Keratinocyte (primary cell): ENCODE measurements around the gene TRABD2B. TPM values are rescaled to one million over a fixed set of nuclear protein-coding genes. Genes with fewer than 3 reads are reported as not detected.

Experiments used
- DNase-seq: peaks from one replicate; pipeline ENCODE4 v3.0.0-alpha.2; 2011; ENCODE audit warnings: low read depth, missing footprints, low spot score
- FAIRE-seq: peaks from 2 replicates; lab custom pipeline; 2011; peaks lifted over from hg19 to GRCh38; lab: Jason Lieb, UNC
- H2AFZ ChIP-seq: 2 replicates; pipeline ENCODE4 v1.6.0; 2012; ENCODE audit warnings: low read length, control low read depth, inconsistent platforms; ENCODE audit not compliant: control insufficient read depth
- H3K27ac ChIP-seq: 2 replicates; pipeline ENCODE4 v1.5.1; 2011; ENCODE audit warnings: low read length; ENCODE audit not compliant: control insufficient read depth, insufficient read depth
- H3K27me3 ChIP-seq: 3 replicates; pipeline ENCODE4 v1.6.0; 2011; ENCODE audit warnings: low read length; ENCODE audit not compliant: control insufficient read depth, insufficient read depth; ENCODE audit errors: extremely low read depth
- H3K36me3 ChIP-seq, 2 experiments: 2 replicates in 1 of 2; 3 replicates in 1 of 2; pipeline ENCODE4 v1.5.1; 2011; ENCODE audit warnings: low read length in 2 of 2, mild to moderate bottlenecking in 1 of 2; ENCODE audit not compliant: control insufficient read depth in 2 of 2, insufficient read depth in 2 of 2; ENCODE audit errors: extremely low read depth in 1 of 2
- H3K4me1 ChIP-seq: 3 replicates; pipeline ENCODE4 v1.5.1; 2011; ENCODE audit warnings: low read length; ENCODE audit not compliant: control insufficient read depth, insufficient read depth; ENCODE audit errors: extremely low read depth
- H3K4me2 ChIP-seq: 3 replicates; pipeline ENCODE4 v1.6.0; 2011; ENCODE audit warnings: low read depth, low read length; ENCODE audit not compliant: control insufficient read depth, insufficient read depth; ENCODE audit errors: extremely low read depth
- H3K4me3 ChIP-seq, 3 experiments: fragments of 200-600 bp in 1 of 3; sonication (generic) in 1 of 3; 2 replicates in 2 of 3; 3 replicates in 1 of 3; pipeline ENCODE4 v1.5.1; 2011 to 2016; ENCODE audit warnings: low read length in 3 of 3, mild to moderate bottlenecking in 3 of 3, control low read depth in 2 of 3, inconsistent platforms in 1 of 3, low read depth in 1 of 3, mixed read lengths in 1 of 3, mixed run types in 1 of 3, moderate library complexity in 1 of 3; ENCODE audit not compliant: control insufficient read depth in 2 of 3, insufficient read depth in 2 of 3; ENCODE audit errors: extremely low read depth in 1 of 3
- H3K79me2 ChIP-seq: 2 replicates; pipeline ENCODE4 v1.6.0; 2012; ENCODE audit warnings: low read length; ENCODE audit not compliant: control insufficient read depth, insufficient read depth
- H3K9ac ChIP-seq: 3 replicates; pipeline ENCODE4 v1.6.0; 2011; ENCODE audit warnings: low read length; ENCODE audit not compliant: control insufficient read depth, insufficient read depth; ENCODE audit errors: extremely low read depth
- H3K9me1 ChIP-seq: 3 replicates; pipeline ENCODE4 v1.6.0; 2011; ENCODE audit warnings: low read length; ENCODE audit not compliant: control insufficient read depth, insufficient read depth; ENCODE audit errors: extremely low read depth
- H3K9me3 ChIP-seq: 2 replicates; pipeline ENCODE4 v1.5.1; 2012; ENCODE audit warnings: low read depth, low read length; ENCODE audit not compliant: control insufficient read depth
- H4K20me1 ChIP-seq: 3 replicates; pipeline ENCODE4 v1.6.0; 2011; ENCODE audit warnings: low read length; ENCODE audit not compliant: control insufficient read depth, insufficient read depth; ENCODE audit errors: extremely low read depth
- CTCF ChIP-seq, 3 experiments: IDR thresholded peaks in 1 of 3; conservative IDR thresholded peaks in 1 of 3; optimal IDR thresholded peaks in 1 of 3; 2 replicates in 2 of 3; 3 replicates in 1 of 3; pipeline versions ENCODE3 to v1.5.1; 2011; ENCODE audit warnings: low read length in 3 of 3, mild to moderate bottlenecking in 3 of 3, moderate library complexity in 2 of 3, control low read depth in 1 of 3, inconsistent platforms in 1 of 3; ENCODE audit not compliant: insufficient read depth in 2 of 3; ENCODE audit errors: extremely low read depth in 1 of 3
- EZH2 ChIP-seq: IDR thresholded peaks from one replicate; pipeline ENCODE4 v1.6.1; 2012; ENCODE audit warnings: inconsistent platforms, mild to moderate bottlenecking, low read length, moderate library complexity
- dilution Hi-C: fragments of 300-500 bp; cut with MboI; formaldehyde crosslinking; loops from one replicate; pipeline ENCODE4 v1.7.0; 2020; ENCODE audit warnings: low sequenced_read_pairs; ENCODE audit not compliant: extremely low pct_ligation_motif_present
- polyA plus RNA-seq, 5 experiments: library from polyadenylated mRNA; depleted of rRNA in 3 of 5; stranded (reverse) in 3 of 5; stranded (forward) in 1 of 5; unstranded in 1 of 5; fragments of >200 nt; gene quantifications; 1 replicate in 1 of 5; 2 replicates in 3 of 5; 3 replicates in 1 of 5; pipeline versions ENCODE4 v1.2.1 to v1.2.3, GENCODE V29; 2011 to 2012; ENCODE audit warnings: missing spikeins in 2 of 5, low read depth in 1 of 5, low replicate concordance in 1 of 5

The TRABD2B gene
- polyA plus RNA-seq, 1 donor (not counting 4 experiments of a cell fraction or from before 2014, with no cell fraction given): 0.13 TPM

- peaks cover 26% of the 10 kb centered on the region for H3K4me1 ChIP-seq
- H3K36me3 ChIP-seq: no peaks in the 10 kb centered on the region
- H3K27ac ChIP-seq: no peak overlapping the region
- TF ChIP-seq CTCF (optimal IDR thresholded peaks at IDR 0.05 in 1 of 3, IDR thresholded peaks at IDR 0.05 in 1 of 3, conservative IDR thresholded peaks at IDR 0.05 in 1 of 3; ENCODE audit: extremely low read depth in 1 of 3, insufficient read depth in 2 of 3, low read length in 3 of 3) (no peak), EZH2 (no peak)
- DNase-seq (no peak), FAIRE-seq (no peak)
- no peak overlapping the region for H3K4me3 ChIP-seq
- dilution Hi-C loops: no loop called here
- H4K20me1 ChIP-seq: no peaks in the 10 kb centered on the region
- H3K27me3 ChIP-seq: no peaks in the 10 kb centered on the region
- H3K9ac ChIP-seq: no peak overlapping the region
- H2AFZ ChIP-seq: no peak overlapping the region
- H3K79me2 ChIP-seq: no peaks in the 10 kb centered on the region
- peaks cover 2% of the 10 kb centered on the region for H3K9me1 ChIP-seq
- H3K4me2 ChIP-seq: no peak overlapping the region
- no peaks in the 10 kb centered on the region for H3K9me3 ChIP-seq
Measured at GRCh38 chr1:47870946-47871676, 126.1 kb downstream of the TRABD2B start.

DNA sequence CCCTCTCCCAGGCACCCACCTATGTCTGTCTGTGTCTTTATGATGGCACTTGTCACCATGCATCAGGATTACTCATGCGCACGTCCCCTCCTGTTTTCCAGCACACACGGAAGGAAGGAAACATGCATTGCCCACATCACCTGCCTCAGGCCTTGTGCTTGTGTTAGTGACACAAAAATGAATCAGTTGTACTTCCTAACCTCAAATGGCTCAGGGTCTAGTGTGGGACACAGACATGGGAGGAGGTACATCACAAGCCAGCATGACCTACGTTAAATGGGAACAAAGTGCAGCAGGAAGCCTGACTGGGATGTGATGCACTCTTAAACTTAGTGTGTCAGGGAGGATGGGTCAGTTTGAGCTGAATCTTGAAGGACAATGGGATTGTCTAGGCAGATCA, 126.7 kb downstream of the TRABD2B start:
- FAIRE-seq: peak; percentile 88
- Histone ChIP-seq H3K79me2 (no peaks in the 10 kb centered on the region), H3K27ac (no peak overlapping the region), H3K9me3 (no peaks in the 10 kb centered on the region), H3K36me3 (no peaks in the 10 kb centered on the region), H3K4me1 (peaks cover 26% of the 10 kb centered on the region), H3K9me1 (peaks cover 2% of the 10 kb centered on the region), H4K20me1 (no peaks in the 10 kb centered on the region), H3K4me2 (no peak overlapping the region), H3K9ac (no peak overlapping the region), H2AFZ (no peak overlapping the region), H3K27me3 (no peaks in the 10 kb centered on the region), H3K4me3 (no peak overlapping the region)
- dilution Hi-C loops: no loop called here
- TF ChIP-seq EZH2 (no peak), CTCF (optimal IDR thresholded peaks at IDR 0.05 in 1 of 3, IDR thresholded peaks at IDR 0.05 in 1 of 3, conservative IDR thresholded peaks at IDR 0.05 in 1 of 3; ENCODE audit: extremely low read depth in 1 of 3, insufficient read depth in 2 of 3, low read length in 3 of 3) (no peak)
- DNase-seq: peak; percentile 92
